Activated B cell treated with CpG ODN at 0.5 μM for 24 hours (primary cell): ENCODE results near the gene PAM. TPM values are rescaled to one million over a fixed set of nuclear protein-coding genes. Genes with fewer than 3 reads are reported as not detected.

ENCODE experiments used
- ATAC-seq: fragments of 200-7000 bp; cut with Tn5 transposase; one replicate; pipeline ENCODE4 v1.10.0; 2021; ENCODE audit warnings: low read depth, mild to moderate bottlenecking, moderate library complexity
- CTCF ChIA-PET: fragments of 350-600 bp; sonication (Branson Sonifier 250); formaldehyde crosslinking; loops from one replicate; lab custom pipeline; 2021; ENCODE audit warnings: antibody characterized with exemption; lab: Charles Lee
- POLR2A ChIA-PET: fragments of 350-600 bp; sonication (Branson Sonifier 250); formaldehyde crosslinking; loops from one replicate; lab custom pipeline; 2021; ENCODE audit warnings: antibody characterized with exemption; lab: Charles Lee
- DNase-seq: peaks from one replicate; pipeline ENCODE4 v3.0.0; 2022
- H3K27ac Mint-ChIP-seq: one replicate; pipeline ENCODE4 v1.8.0; 2020; ENCODE audit warnings: mixed read lengths
- H3K27me3 Mint-ChIP-seq: one replicate; pipeline ENCODE4 v1.8.0; 2021; ENCODE audit warnings: mixed read lengths
- H3K36me3 Mint-ChIP-seq: one replicate; pipeline ENCODE4 v1.8.0; 2021; ENCODE audit warnings: low read depth, mixed read lengths
- H3K4me1 Mint-ChIP-seq: one replicate; pipeline ENCODE4 v1.8.0; 2021; ENCODE audit warnings: mixed read lengths
- H3K4me3 Mint-ChIP-seq: one replicate; pipeline ENCODE4 v1.8.0; 2020; ENCODE audit warnings: mild to moderate bottlenecking, mixed read lengths
- H3K9me3 Mint-ChIP-seq: one replicate; pipeline ENCODE4 v1.8.0; 2020; ENCODE audit warnings: mixed read lengths
- intact Hi-C: fragments of 100-400 bp; cut with micrococcal nuclease; formaldehyde crosslinking; loops from one replicate; pipeline ENCODE4 v1.15.1; 2024
- total RNA-seq: library from RNA; stranded (reverse); gene quantifications from 2 replicates; pipeline ENCODE4 v1.2.3, GENCODE V29; 2022
- TF ChIP-seq, protein P1 (sequence below): fragments of 200-600 bp; IDR thresholded peaks from one replicate; pipeline ENCODE4 v1.8.0; 2022; ENCODE audit warnings: antibody characterized with exemption, mild to moderate bottlenecking

PAM gene
- total RNA-seq, 1 donor from 2014 or later, result 19.0 TPM

DNA sequence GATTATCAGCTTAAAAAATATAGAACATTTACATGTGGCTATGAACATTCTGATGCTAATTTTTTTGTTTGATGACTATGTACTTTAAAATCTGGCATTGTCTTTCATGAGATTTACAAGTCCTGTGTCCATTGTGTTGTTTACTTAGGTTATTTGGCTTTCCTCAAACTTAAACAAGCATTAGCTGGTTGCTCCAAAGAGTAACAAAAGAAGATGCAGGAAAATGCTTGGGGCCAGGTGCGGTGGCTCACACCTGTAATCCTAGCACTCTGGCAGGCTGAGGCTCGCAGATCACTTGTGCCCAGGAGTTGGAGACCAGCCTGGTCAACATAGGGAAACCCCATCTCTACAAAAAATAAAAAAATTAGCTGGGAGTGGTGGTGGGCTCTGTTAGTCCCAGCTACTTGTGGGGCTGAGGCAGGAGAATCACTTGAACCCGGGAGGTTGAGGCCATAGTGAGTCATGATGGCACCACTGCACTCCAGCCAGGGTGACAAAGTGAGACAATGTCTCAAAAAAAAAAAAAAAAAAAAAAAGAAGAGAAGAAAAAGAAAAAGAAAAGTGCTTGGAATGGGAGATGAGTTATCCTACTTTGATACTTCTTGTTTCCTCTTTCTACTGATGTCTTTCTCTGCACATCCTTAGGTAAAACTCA, 39.7 kb downstream of the PAM start:
- intact Hi-C loops, result loop anchor here (5.0 kb wide), 1 partner anchor 113 kb away; no protein-coding TSS in a partner anchor
- H3K4me1 Mint-ChIP-seq, result no peaks in the 10 kb centered on the region
- ATAC-seq (no peak), DNase-seq (no peak)
- H3K4me3 Mint-ChIP-seq, result no peak overlapping the region
- H3K36me3 Mint-ChIP-seq, result no peaks in the 10 kb centered on the region
- TF ChIP-seq, protein P1, sequence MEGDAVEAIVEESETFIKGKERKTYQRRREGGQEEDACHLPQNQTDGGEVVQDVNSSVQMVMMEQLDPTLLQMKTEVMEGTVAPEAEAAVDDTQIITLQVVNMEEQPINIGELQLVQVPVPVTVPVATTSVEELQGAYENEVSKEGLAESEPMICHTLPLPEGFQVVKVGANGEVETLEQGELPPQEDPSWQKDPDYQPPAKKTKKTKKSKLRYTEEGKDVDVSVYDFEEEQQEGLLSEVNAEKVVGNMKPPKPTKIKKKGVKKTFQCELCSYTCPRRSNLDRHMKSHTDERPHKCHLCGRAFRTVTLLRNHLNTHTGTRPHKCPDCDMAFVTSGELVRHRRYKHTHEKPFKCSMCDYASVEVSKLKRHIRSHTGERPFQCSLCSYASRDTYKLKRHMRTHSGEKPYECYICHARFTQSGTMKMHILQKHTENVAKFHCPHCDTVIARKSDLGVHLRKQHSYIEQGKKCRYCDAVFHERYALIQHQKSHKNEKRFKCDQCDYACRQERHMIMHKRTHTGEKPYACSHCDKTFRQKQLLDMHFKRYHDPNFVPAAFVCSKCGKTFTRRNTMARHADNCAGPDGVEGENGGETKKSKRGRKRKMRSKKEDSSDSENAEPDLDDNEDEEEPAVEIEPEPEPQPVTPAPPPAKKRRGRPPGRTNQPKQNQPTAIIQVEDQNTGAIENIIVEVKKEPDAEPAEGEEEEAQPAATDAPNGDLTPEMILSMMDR, result no peak
- no peaks in the 10 kb centered on the region for H3K9me3 Mint-ChIP-seq
- CTCF ChIA-PET, result no interaction called here
- H3K27me3 Mint-ChIP-seq, result no peaks in the 10 kb centered on the region
- H3K27ac Mint-ChIP-seq, result no peak overlapping the region
- POLR2A ChIA-PET, result no interaction called here

DNA sequence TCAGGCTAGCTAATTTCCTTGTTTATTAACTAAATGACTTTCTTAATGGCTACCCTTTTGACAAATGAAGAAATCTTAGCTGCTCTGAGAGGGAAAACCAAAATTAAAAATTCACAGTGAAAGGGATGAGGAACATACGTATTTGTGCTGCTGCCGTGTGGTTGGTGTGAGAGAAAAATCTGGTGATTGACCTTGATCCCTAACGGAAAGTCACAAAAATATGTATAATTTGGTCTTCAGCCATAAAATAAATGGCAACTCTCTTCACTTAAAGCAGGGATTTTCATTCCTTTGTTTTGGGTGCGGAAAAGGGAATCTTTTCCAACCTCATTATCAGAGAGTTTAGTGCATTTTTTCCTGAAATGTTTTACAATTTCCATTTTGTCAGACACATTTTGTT, 40.4 kb downstream of the PAM start:
- DNase-seq, result no peak
- Mint-ChIP-seq H3K27ac (no peak overlapping the region), H3K36me3 (no peaks in the 10 kb centered on the region), H3K4me1 (no peaks in the 10 kb centered on the region), H3K4me3 (no peak overlapping the region), H3K27me3 (no peaks in the 10 kb centered on the region), H3K9me3 (no peaks in the 10 kb centered on the region)
- CTCF ChIA-PET, result no interaction called here
- POLR2A ChIA-PET, result no interaction called here
- intact Hi-C loops, result no loop called here
- TF ChIP-seq, protein P1, result no peak
- no peak for ATAC-seq

DNA sequence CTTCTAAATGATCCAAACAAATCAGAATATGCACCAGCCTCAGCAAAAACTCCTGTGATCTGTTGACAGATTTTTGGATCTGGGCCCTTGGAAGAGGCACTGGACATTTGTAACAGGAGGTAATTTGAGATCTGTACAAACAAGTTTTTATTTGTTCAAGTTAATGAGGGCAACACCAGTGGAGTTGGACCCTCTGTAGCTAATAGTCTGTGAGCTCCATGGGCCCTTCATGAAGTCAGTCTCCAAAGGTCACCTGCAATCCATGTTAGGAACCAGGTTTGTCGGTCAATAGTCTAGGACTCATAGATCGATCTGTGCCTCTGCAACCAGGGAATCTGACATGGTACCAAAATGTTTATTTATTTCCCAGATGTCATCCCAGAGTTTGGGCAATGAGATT, 40.9 kb downstream of the PAM start:
- H3K27me3 Mint-ChIP-seq, result no peaks in the 10 kb centered on the region
- no peaks in the 10 kb centered on the region for H3K4me1 Mint-ChIP-seq
- H3K36me3 Mint-ChIP-seq, result no peaks in the 10 kb centered on the region
- H3K9me3 Mint-ChIP-seq, result no peaks in the 10 kb centered on the region
- ChIA-PET CTCF (no interaction called here), POLR2A (no interaction called here)
- intact Hi-C loops, result no loop called here
- ATAC-seq (no peak), DNase-seq (no peak)
- no peak overlapping the region for H3K4me3 Mint-ChIP-seq
- H3K27ac Mint-ChIP-seq, result no peak overlapping the region
- TF ChIP-seq, protein P1, result no peak

DNA sequence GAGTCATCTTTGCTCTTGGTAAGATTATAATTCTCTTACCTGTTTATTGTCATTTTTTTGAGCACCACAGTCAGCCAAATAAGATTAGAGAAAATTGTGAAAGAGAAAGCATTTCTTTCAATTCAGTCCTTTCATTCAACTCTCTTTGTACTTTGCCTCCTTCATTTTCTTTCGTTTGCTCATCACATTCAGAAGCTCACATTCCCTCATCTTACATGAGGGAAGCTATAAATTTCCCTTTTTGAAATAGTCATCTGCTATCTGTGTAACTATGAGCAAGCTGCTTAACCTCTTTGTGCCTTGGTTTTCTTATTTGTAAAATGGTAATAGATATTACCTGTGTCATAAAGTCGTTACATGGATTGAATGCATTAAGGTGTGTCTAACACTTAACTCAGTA, 41.4 kb downstream of the PAM start:
- H3K9me3 Mint-ChIP-seq, result no peaks in the 10 kb centered on the region
- no peak for ATAC-seq
- ChIA-PET POLR2A (no interaction called here), CTCF (no interaction called here)
- no peak for DNase-seq
- intact Hi-C loops, result no loop called here
- no peaks in the 10 kb centered on the region for H3K27me3 Mint-ChIP-seq
- no peaks in the 10 kb centered on the region for H3K36me3 Mint-ChIP-seq
- H3K4me1 Mint-ChIP-seq, result peaks cover 3% of the 10 kb centered on the region
- no peak overlapping the region for H3K27ac Mint-ChIP-seq
- no peak overlapping the region for H3K4me3 Mint-ChIP-seq
- TF ChIP-seq, protein P1, result no peak

DNA sequence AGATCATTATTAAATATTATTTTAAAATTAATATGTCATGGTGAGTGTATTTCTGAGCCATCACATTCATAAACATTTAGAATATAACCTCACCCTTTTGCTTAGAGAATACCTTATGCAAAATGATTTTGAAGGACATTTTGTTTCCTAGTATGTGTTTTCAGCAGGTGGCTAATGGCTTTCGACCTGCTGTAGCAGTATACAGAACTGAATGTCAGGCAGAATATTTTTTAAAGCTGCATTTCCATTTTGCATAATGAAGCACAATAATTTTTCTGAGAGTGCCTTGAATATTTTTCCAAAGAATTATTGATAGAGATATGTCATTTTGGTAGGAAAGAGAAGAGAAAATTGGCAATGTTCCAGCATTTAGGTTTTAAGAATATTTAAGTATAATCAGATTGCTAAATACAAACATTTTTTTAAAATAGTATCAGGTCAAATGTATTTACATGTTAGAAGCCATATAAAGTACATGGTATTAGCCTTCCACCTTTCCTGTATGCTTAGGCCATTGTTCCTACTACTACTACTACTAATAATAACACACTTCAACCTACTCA, 42.3 kb downstream of the PAM start:
- Mint-ChIP-seq H3K27me3 (no peaks in the 10 kb centered on the region), H3K9me3 (no peaks in the 10 kb centered on the region), H3K36me3 (no peaks in the 10 kb centered on the region), H3K4me1 (peaks cover 7% of the 10 kb centered on the region), H3K4me3 (no peak overlapping the region), H3K27ac (no peak overlapping the region)
- intact Hi-C loops, result no loop called here
- ChIA-PET CTCF (no interaction called here), POLR2A (no interaction called here)
- DNase-seq, result no peak
- TF ChIP-seq, protein P1, result no peak
- no peak for ATAC-seq
